Brain microvascular endothelial cell (primary cell): ENCODE measurements around the gene USP6NL.
A peak's percentile ranks its signal among the peaks of the same experiment; 100 is the strongest.

Experiments used
- DNase-seq: peaks from one replicate; pipeline ENCODE4 v3.0.0-alpha.2; 2020
- H3K27ac ChIP-seq: fragments of 250-450 bp; sonication (Bioruptor Pico); 2 replicates; pipeline ENCODE4 v1.5.1; 2020; ENCODE audit warnings: mild to moderate bottlenecking, moderate library complexity
- H3K27me3 ChIP-seq: fragments of 250-450 bp; sonication (Bioruptor Pico); replicated peaks from 2 replicates; pipeline ENCODE4 v1.5.1; 2020; ENCODE audit warnings: mild to moderate bottlenecking
- H3K36me3 ChIP-seq: fragments of 250-450 bp; sonication (Bioruptor Pico); replicated peaks from 2 replicates; pipeline ENCODE4 v1.5.1; 2020; ENCODE audit warnings: mild to moderate bottlenecking
- H3K4me3 ChIP-seq: 2 replicates; pipeline ENCODE4 v1.5.1; 2011; ENCODE audit warnings: low read depth, mild to moderate bottlenecking, control low read depth, low read length, moderate library complexity
- CTCF ChIP-seq: IDR thresholded peaks from 2 replicates; pipeline ENCODE4 v1.5.1; 2011; ENCODE audit warnings: low read depth, mild to moderate bottlenecking, moderate library complexity, low read length, control low read depth, inconsistent platforms; ENCODE audit errors: missing control alignments
- in situ Hi-C: cut with HindIII; loops from 2 replicates; pipeline ENCODE4 v1.10.0; 2017; ENCODE audit warnings: low sequenced_read_pairs, low pct_ligation_motif_present

The USP6NL gene

DNA sequence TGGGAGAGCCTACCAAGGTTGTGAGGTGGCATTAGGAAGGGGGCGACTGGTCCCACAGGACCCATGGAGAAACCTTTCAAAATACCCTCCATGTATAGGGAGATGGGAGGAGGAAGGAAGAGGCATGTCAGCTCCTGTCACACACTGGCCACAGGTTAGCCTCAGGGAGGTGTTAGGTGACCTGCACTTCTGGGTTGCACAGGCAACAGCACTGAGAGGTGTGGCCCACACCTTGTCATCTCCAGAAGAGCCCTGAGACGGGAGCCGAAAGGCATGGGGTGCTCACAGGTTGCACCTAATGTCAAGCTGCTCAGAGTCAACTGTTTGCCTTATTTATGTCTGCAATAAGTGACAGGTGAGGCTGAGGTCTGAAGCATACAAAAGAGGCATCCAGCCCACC lies 14.6 kb upstream of the USP6NL start:
- H3K4me3 ChIP-seq, result no peak overlapping the region

DNA sequence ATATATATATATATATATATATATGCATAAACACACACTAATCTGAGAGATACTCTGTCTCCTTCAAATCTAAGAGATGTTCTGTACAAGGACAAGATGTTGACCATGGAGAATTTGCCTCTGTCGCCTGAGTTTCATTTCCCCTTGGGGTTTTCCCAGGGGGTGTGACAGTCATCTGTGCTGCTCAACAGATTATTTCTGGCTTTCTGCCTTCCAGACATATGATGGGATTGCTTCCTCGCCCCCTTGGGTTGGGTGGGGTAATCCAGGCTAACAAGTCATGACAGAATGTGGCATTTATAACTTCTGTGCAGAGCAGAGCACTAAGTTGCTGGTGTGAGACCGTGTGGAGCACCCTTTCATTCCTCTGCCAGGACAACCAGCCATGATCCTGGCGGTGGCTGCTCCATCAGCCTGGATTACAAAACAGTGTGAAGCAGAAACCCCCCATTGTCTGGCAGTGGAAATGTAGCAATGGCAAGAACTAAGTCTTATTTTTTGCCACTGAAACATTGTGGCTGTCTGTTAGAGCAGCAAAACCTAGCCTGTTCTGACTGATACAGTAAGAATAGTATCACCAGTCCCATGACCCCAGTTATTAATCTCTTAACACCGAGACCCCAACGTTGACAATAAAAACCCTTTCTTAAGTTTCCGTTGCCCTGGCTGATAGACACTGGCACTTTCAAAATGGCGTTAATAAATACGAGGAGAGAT lies 13.7 kb upstream of the USP6NL start:
- Histone ChIP-seq H3K4me3 (no peak overlapping the region), H3K27ac (no peak overlapping the region), H3K36me3 (no peaks in the 10 kb centered on the region), H3K27me3 (no peaks in the 10 kb centered on the region)
- no peak for DNase-seq
- in situ Hi-C loops, result no loop called here
- TF ChIP-seq CTCF, result no peak

More for the DNA sequence above, 14.6 kb upstream of the USP6NL start:
- Histone ChIP-seq H3K27me3 (no peaks in the 10 kb centered on the region), H3K27ac (no peak overlapping the region), H3K36me3 (no peaks in the 10 kb centered on the region)
- DNase-seq, result no peak
- TF ChIP-seq CTCF, result no peak
- in situ Hi-C loops, result no loop called here

DNA sequence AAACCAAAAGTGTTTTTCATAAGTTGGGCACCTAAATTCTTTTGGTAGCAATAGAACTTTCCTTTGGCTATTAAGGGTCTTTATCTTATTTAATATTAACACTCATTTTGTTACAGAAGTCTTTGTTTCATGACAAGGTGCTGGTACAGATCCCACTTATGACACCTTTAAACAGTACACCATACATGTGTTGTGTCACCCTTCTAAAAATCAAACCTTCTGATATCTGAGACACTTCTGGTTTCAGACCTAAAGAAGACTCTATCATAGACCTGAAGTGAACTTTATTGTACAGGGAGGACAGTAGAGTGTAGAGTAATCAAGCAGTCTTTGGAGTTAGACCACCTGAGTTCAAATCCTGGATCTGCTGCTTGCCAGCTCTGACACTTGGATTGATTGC lies 5.8 kb upstream of the USP6NL start:
- DNase-seq, result no peak

DNA sequence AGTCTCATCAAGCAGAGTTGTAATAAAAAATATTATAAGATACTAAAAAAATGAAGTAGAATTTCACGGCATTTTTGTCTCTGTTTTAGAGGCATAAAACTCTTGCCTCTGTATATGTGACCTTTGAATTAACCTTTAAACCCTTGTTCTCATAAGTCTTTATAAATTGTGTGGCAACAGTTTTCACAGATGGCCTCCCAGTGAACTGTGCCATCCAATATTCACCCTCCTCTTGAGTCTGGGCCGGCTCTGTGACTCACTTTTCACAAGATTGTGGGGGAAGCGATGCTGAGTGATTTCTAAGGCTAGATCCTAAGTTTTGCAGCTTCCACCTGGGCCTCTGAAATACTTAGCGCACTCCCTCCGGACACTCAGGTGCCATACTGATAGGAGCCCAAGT lies 4.6 kb upstream of the USP6NL start:
- Histone ChIP-seq H3K27me3 (no peaks in the 10 kb centered on the region), H3K4me3 (no peak overlapping the region), H3K27ac (no peak overlapping the region), H3K36me3 (no peaks in the 10 kb centered on the region)
- in situ Hi-C loops, result no loop called here
- DNase-seq, result peak; percentile 46
- TF ChIP-seq CTCF, result no peak

More for the DNA sequence above, 5.8 kb upstream of the USP6NL start:
- H3K27ac ChIP-seq, result no peak overlapping the region
- no peaks in the 10 kb centered on the region for H3K27me3 ChIP-seq
- no peak overlapping the region for H3K4me3 ChIP-seq
- no peaks in the 10 kb centered on the region for H3K36me3 ChIP-seq
- in situ Hi-C loops, result no loop called here
- no peak for TF ChIP-seq CTCF

DNA sequence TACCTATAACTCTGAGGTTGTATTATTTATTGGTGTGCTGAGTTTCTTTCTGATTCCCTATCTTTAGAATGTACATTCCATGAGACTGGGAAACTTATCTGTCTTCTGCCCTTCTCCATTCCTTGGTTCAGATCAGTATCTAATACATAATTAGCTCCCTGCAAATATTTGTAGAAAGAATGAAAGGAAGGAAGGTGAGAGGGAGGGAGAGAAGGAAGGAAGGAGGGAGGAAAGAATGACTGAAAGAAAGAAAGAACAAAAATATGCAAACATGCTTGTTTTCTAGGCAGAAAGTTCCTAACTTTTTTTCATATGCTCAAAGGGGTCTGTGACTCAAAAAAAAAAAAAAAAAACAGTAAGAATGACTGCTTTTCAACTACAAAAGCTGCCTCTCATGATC lies 3.9 kb upstream of the USP6NL start:
- peak overlapping the region; percentile 24 for H3K27ac ChIP-seq
- no peak for DNase-seq
- H3K36me3 ChIP-seq, result no peaks in the 10 kb centered on the region
- no peak for TF ChIP-seq CTCF
- no peaks in the 10 kb centered on the region for H3K27me3 ChIP-seq
- no peak overlapping the region for H3K4me3 ChIP-seq
- in situ Hi-C loops, result no loop called here
